GM18867 (cell line): ENCODE results near the gene DPY19L3.
"Not testable (repeated sequence)": the region's sequence is repeated elsewhere in the genome, so short reads cannot be mapped to it uniquely, and the experiment has no call there.

Source experiments
- ATAC-seq: cut with Tn5 transposase; IDR thresholded peaks from one replicate; pipeline ENCODE4 v1.9.1; 2021; ENCODE audit warnings: mild to moderate bottlenecking, moderate library complexity; ENCODE audit not compliant: unreplicated experiment

Gene DPY19L3

GRCh38 chr19:32405431-32406160, at the start of gene DPY19L3:
Gene DPY19L3, plus strand, starts transcription at chr19:32405770. Its CDS starts 2,484 bp downstream, at chr19:32408254.
- peak; percentile 94 for ATAC-seq

GRCh38 chr19:32357720-32358119, 47.9 kb upstream of the DPY19L3 start:
- ATAC-seq, result no peak

- ATAC-seq, result no peak
These were observed 47.2 kb upstream of the DPY19L3 start for GRCh38 chr19:32358321-32358720.

GRCh38 chr19:32359581-32359980, 46.0 kb upstream of the DPY19L3 start:
- ATAC-seq, result no peak

GRCh38 chr19:32361574-32362317, 43.8 kb upstream of the DPY19L3 start:
- no peak for ATAC-seq

GRCh38 chr19:32362318-32362691, 43.3 kb upstream of the DPY19L3 start:
- ATAC-seq, result no peak

GRCh38 chr19:32363175-32363574, 42.4 kb upstream of the DPY19L3 start:
- ATAC-seq, result no peak

- ATAC-seq, result no peak
These were observed 41.9 kb upstream of the DPY19L3 start for GRCh38 chr19:32363632-32364031.

- no peak for ATAC-seq
These were observed 41.5 kb upstream of the DPY19L3 start for GRCh38 chr19:32364040-32364439.

GRCh38 chr19:32367063-32367462, 38.5 kb upstream of the DPY19L3 start:
- no peak for ATAC-seq

GRCh38 chr19:32367948-32368536, 37.5 kb upstream of the DPY19L3 start:
- ATAC-seq, result no peak

GRCh38 chr19:32368787-32369186, 36.8 kb upstream of the DPY19L3 start:
- no peak for ATAC-seq

GRCh38 chr19:32372726-32373517, 32.6 kb upstream of the DPY19L3 start:
- no peak for ATAC-seq

GRCh38 chr19:32373585-32374295, 31.8 kb upstream of the DPY19L3 start:
- no peak for ATAC-seq

GRCh38 chr19:32374362-32374761, 31.2 kb upstream of the DPY19L3 start:
- not testable (repeated sequence) for ATAC-seq

- ATAC-seq, result not testable (repeated sequence)
These were observed 28.5 kb upstream of the DPY19L3 start for GRCh38 chr19:32377088-32377487.

- no peak for ATAC-seq
These were observed 25.3 kb upstream of the DPY19L3 start for GRCh38 chr19:32380269-32380668.

GRCh38 chr19:32387701-32388392, 17.7 kb upstream of the DPY19L3 start:
- ATAC-seq, result no peak

- ATAC-seq, result no peak
These were observed 17.1 kb upstream of the DPY19L3 start for GRCh38 chr19:32388393-32388855.

GRCh38 chr19:32392901-32393300, 12.7 kb upstream of the DPY19L3 start:
- no peak for ATAC-seq
